ENCODE data around the gene ARSG. TPM values are rescaled to one million over a fixed set of nuclear protein-coding genes. Genes with fewer than 3 reads are reported as not detected.

Gene ARSG
- polyA plus RNA-seq, 1 donor from 2014 or later = 16.9 TPM

DNA sequence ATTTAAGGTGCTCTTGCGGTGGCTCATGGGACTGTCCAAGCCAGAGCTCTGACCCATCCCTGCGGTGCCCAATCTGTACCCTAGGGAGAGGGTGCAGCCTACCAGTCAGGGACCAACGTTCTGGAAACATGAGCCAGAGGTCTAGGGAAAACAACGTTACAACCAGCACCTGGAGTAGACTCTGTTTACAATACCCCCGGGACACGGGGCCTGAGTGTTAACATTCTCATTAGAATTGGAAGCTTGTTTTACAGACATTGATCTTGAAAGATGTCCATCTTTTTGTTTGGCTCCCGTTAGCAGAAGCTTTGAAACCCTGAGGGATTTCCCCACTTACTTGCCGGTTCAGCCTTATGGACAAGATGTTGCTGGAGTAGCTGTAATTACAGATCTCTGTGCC lies 159.1 kb downstream of the ARSG start:
- no peaks in the 10 kb centered on the region for H3K9me2 ChIP-seq (ENCODE audit: insufficient read depth, low read length)
- H3K36me3 ChIP-seq (ENCODE audit: insufficient read depth, low read length) = no peaks in the 10 kb centered on the region
- TF ChIP-seq EZH2 (IDR thresholded peaks at IDR 0.05; ENCODE audit: borderline replicate concordance, insufficient read depth, low read length, poor library complexity, severe bottlenecking) (no peak), TAF1 (IDR thresholded peaks at IDR 0.05; ENCODE audit: low read depth) (no peak), RAD21 (conservative IDR thresholded peaks at IDR 0.05) (no peak), POLR2AphosphoS5 (IDR thresholded peaks at IDR 0.05) (no peak), SMC3 (conservative IDR thresholded peaks at IDR 0.05; ENCODE audit: poor library complexity) (no peak), EP300 (conservative IDR thresholded peaks at IDR 0.05; ENCODE audit: poor library complexity, severe bottlenecking) (no peak), MXI1 (conservative IDR thresholded peaks at IDR 0.05; ENCODE audit: poor library complexity, severe bottlenecking) (no peak)
- TF ChIP-seq, protein P1, sequence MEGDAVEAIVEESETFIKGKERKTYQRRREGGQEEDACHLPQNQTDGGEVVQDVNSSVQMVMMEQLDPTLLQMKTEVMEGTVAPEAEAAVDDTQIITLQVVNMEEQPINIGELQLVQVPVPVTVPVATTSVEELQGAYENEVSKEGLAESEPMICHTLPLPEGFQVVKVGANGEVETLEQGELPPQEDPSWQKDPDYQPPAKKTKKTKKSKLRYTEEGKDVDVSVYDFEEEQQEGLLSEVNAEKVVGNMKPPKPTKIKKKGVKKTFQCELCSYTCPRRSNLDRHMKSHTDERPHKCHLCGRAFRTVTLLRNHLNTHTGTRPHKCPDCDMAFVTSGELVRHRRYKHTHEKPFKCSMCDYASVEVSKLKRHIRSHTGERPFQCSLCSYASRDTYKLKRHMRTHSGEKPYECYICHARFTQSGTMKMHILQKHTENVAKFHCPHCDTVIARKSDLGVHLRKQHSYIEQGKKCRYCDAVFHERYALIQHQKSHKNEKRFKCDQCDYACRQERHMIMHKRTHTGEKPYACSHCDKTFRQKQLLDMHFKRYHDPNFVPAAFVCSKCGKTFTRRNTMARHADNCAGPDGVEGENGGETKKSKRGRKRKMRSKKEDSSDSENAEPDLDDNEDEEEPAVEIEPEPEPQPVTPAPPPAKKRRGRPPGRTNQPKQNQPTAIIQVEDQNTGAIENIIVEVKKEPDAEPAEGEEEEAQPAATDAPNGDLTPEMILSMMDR (IDR thresholded peaks at IDR 0.05; ENCODE audit: poor library complexity, severe bottlenecking) = no peak
- TF ChIP-seq, protein P2, sequence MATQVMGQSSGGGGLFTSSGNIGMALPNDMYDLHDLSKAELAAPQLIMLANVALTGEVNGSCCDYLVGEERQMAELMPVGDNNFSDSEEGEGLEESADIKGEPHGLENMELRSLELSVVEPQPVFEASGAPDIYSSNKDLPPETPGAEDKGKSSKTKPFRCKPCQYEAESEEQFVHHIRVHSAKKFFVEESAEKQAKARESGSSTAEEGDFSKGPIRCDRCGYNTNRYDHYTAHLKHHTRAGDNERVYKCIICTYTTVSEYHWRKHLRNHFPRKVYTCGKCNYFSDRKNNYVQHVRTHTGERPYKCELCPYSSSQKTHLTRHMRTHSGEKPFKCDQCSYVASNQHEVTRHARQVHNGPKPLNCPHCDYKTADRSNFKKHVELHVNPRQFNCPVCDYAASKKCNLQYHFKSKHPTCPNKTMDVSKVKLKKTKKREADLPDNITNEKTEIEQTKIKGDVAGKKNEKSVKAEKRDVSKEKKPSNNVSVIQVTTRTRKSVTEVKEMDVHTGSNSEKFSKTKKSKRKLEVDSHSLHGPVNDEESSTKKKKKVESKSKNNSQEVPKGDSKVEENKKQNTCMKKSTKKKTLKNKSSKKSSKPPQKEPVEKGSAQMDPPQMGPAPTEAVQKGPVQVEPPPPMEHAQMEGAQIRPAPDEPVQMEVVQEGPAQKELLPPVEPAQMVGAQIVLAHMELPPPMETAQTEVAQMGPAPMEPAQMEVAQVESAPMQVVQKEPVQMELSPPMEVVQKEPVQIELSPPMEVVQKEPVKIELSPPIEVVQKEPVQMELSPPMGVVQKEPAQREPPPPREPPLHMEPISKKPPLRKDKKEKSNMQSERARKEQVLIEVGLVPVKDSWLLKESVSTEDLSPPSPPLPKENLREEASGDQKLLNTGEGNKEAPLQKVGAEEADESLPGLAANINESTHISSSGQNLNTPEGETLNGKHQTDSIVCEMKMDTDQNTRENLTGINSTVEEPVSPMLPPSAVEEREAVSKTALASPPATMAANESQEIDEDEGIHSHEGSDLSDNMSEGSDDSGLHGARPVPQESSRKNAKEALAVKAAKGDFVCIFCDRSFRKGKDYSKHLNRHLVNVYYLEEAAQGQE (IDR thresholded peaks at IDR 0.05; ENCODE audit: borderline replicate concordance) = no peak
- no peak overlapping the region for H3K9ac ChIP-seq (ENCODE audit: low read length)
- H3K4me3 ChIP-seq (ENCODE audit: low read length) = no peak overlapping the region
- no peaks in the 10 kb centered on the region for H3K9me3 ChIP-seq (ENCODE audit: low read length)
- no peak overlapping the region for H3K27ac ChIP-seq (ENCODE audit: low read length)
- no peaks in the 10 kb centered on the region for H3F3A ChIP-seq (ENCODE audit: insufficient read depth, low read length, poor library complexity, severe bottlenecking)
- H2AFZ ChIP-seq (ENCODE audit: low read depth, low read length) = no peak overlapping the region
- no peaks in the 10 kb centered on the region for H4K20me1 ChIP-seq (ENCODE audit: insufficient read depth)
- no peaks in the 10 kb centered on the region for H3K27me3 ChIP-seq (ENCODE audit: insufficient read depth, low read depth, low read length)
- H3K79me2 ChIP-seq (replicated peaks; ENCODE audit: insufficient read depth, low read length) = no peaks in the 10 kb centered on the region
- H3K4me2 ChIP-seq (ENCODE audit: low read length) = no peak overlapping the region

DNA sequence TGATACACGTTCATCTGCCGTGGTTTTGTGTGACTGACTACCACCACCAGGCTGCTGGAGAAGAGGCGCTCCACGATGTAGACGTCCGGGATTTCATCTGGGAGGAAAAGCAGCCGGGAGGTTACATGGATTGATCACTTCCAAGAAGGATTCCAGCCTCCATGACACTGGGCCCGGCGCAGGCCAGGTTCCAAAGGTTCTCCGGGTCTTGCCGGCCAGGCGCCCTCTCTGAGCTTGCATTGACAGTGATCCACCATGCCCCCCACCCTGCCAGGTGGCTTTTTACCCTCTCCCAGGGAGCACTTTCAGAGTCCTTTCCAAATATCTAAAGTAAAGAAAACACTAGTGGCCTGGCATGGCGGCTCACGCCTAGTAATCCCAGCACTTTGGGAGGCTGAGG lies 159.5 kb downstream of the ARSG start:
- no peaks in the 10 kb centered on the region for H3K9me3 ChIP-seq (ENCODE audit: low read length)
- TF ChIP-seq POLR2AphosphoS5 (IDR thresholded peaks at IDR 0.05) (no peak), EP300 (conservative IDR thresholded peaks at IDR 0.05; ENCODE audit: poor library complexity, severe bottlenecking) (no peak), MXI1 (conservative IDR thresholded peaks at IDR 0.05; ENCODE audit: poor library complexity, severe bottlenecking) (no peak)
- H3K9me2 ChIP-seq (ENCODE audit: insufficient read depth, low read length) = no peaks in the 10 kb centered on the region
- no peaks in the 10 kb centered on the region for H3F3A ChIP-seq (ENCODE audit: insufficient read depth, low read length, poor library complexity, severe bottlenecking)
- no peaks in the 10 kb centered on the region for H3K79me2 ChIP-seq (replicated peaks; ENCODE audit: insufficient read depth, low read length)
- no peak overlapping the region for H3K27ac ChIP-seq (ENCODE audit: low read length)
- no peak overlapping the region for H3K4me3 ChIP-seq (ENCODE audit: low read length)
- H3K36me3 ChIP-seq (ENCODE audit: insufficient read depth, low read length) = no peaks in the 10 kb centered on the region
- H3K9ac ChIP-seq (ENCODE audit: low read length) = no peak overlapping the region
- H4K20me1 ChIP-seq (ENCODE audit: insufficient read depth) = no peaks in the 10 kb centered on the region
- H3K27me3 ChIP-seq (ENCODE audit: insufficient read depth, low read depth, low read length) = no peaks in the 10 kb centered on the region
- H3K4me2 ChIP-seq (ENCODE audit: low read length) = no peak overlapping the region
- no peak overlapping the region for H2AFZ ChIP-seq (ENCODE audit: low read depth, low read length)
